ENCODE results near the gene KCNAB2. TPM values are rescaled to one million over a fixed set of nuclear protein-coding genes. Genes with fewer than 3 reads are reported as not detected.

Gene KCNAB2
- polyA plus RNA-seq, 1 experiment, result 10.3 TPM

DNA sequence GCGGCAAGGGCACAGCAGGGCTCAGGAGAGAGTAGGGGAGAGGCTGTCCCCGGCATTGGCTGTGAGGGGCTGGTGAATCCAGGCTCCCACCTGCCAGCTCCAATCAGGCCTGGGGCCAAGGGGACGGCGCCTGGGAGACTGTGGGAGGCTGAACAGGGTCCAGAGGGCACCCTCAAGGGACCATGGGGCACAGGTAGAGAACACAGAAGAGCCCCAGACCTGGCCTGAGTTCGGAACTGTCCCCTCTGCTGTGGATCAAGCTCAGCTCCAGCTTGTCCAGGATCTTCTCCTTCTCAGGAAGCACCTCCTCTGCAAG is 67.0 kb downstream of the KCNAB2 start:
- ChIA-PET CTCF (interaction anchor here (1.6 to 2.0 kb wide), 2 partner anchors 132 to 134 kb away, joined by 3 to 8 read pairs; no protein-coding TSS in a partner anchor), POLR2A (no interaction called here)
- H3K4me3 ChIP-seq (ENCODE audit: low read depth, low read length), result no peak overlapping the region
- no peaks in the 10 kb centered on the region for H3K27me3 ChIP-seq (ENCODE audit: control insufficient read depth, insufficient read depth, low read length)
- DNase-seq (ENCODE audit: low read depth), result no peak
- H3K36me3 ChIP-seq (ENCODE audit: control insufficient read depth, insufficient read depth, low read length), result no peaks in the 10 kb centered on the region
- TF ChIP-seq, protein P1, sequence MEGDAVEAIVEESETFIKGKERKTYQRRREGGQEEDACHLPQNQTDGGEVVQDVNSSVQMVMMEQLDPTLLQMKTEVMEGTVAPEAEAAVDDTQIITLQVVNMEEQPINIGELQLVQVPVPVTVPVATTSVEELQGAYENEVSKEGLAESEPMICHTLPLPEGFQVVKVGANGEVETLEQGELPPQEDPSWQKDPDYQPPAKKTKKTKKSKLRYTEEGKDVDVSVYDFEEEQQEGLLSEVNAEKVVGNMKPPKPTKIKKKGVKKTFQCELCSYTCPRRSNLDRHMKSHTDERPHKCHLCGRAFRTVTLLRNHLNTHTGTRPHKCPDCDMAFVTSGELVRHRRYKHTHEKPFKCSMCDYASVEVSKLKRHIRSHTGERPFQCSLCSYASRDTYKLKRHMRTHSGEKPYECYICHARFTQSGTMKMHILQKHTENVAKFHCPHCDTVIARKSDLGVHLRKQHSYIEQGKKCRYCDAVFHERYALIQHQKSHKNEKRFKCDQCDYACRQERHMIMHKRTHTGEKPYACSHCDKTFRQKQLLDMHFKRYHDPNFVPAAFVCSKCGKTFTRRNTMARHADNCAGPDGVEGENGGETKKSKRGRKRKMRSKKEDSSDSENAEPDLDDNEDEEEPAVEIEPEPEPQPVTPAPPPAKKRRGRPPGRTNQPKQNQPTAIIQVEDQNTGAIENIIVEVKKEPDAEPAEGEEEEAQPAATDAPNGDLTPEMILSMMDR (IDR thresholded peaks at IDR 0.05; ENCODE audit: insufficient read depth, low read depth, low read length), result no peak

DNA sequence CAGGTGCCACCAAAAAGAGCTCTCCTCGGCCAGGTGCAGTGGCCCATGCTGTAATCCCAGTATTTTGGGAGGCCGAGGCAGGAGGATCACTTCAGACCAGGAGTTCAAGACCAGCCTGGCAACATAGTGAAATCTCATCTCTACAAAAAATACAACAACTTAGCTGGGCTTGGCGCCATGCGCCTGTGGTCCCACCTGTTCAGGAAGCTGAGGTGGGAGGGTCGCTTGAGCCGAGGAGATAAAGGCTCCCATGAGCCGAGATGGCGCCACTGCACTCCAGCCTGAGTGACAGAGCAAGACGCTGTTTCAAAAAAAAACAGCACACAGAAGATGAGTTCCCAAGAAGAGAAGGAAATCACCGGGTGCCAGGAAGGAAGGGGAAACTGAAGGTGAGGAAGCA is 67.4 kb downstream of the KCNAB2 start:
- H3K36me3 ChIP-seq (ENCODE audit: control insufficient read depth, insufficient read depth, low read length), result no peaks in the 10 kb centered on the region
- POLR2A ChIA-PET, result no interaction called here
- TF ChIP-seq, protein P1 (IDR thresholded peaks at IDR 0.05; ENCODE audit: insufficient read depth, low read depth, low read length), result no peak
- no peak overlapping the region for H3K4me3 ChIP-seq (ENCODE audit: low read depth, low read length)
- DNase-seq (ENCODE audit: low read depth), result no peak
- no peaks in the 10 kb centered on the region for H3K27me3 ChIP-seq (ENCODE audit: control insufficient read depth, insufficient read depth, low read length)
- CTCF ChIA-PET, result interaction anchor here (1.6 to 2.0 kb wide), 2 partner anchors 132 to 134 kb away, joined by 3 to 8 read pairs; no protein-coding TSS in a partner anchor

DNA sequence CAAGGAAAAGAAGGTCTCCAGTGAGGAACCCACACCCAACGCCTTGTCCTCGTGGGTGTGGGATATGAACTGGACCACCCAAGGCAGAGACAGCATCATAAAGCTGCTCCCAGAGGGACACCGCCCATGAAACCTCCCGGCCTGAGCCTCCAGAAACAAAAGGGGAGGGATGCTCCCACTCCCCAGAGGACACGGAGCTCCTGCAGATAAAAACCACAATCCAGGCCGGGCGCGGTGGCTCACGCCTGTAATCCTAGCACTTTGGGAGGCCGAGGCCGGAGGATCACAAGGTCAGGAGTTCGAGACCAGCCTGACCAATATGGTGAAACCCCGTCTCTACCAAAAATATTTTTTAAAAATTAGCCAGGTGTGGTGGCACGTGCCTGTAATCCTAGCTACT is 68.1 kb downstream of the KCNAB2 start:
- Histone ChIP-seq H3K36me3 (ENCODE audit: control insufficient read depth, insufficient read depth, low read length) (no peaks in the 10 kb centered on the region), H3K27me3 (ENCODE audit: control insufficient read depth, insufficient read depth, low read length) (no peaks in the 10 kb centered on the region), H3K4me3 (ENCODE audit: low read depth, low read length) (no peak overlapping the region)
- CTCF ChIA-PET, result interaction anchor here (2.0 kb wide), 1 partner anchor 133 kb away, joined by 8 read pairs; no protein-coding TSS in a partner anchor
- POLR2A ChIA-PET, result no interaction called here
- TF ChIP-seq, protein P1 (IDR thresholded peaks at IDR 0.05; ENCODE audit: insufficient read depth, low read depth, low read length), result no peak
- DNase-seq (ENCODE audit: low read depth), result no peak

DNA sequence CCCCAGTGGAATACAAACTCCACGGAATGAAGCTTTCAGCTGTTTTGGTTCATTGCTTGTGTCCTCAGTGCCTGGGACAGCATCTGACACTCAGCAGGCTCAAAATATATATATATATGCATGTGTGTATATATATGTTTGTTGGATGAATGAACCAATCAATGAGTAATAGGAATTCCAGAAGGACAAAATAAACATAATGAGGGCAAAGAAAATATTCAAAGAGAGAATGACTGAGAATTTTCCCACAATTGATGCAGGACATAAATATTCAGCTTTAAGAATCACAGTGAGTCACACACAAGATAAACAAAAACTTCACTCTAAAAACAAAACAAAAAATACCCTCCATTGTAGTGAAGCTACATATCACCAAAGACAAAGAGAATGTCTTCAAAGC is 70.4 kb downstream of the KCNAB2 start:
- ChIA-PET CTCF (interaction anchor here (0.9 kb wide), 1 partner anchor 18 kb away, joined by 3 read pairs; no protein-coding TSS in a partner anchor), POLR2A (no interaction called here)
- no peaks in the 10 kb centered on the region for H3K27me3 ChIP-seq (ENCODE audit: control insufficient read depth, insufficient read depth, low read length)
- TF ChIP-seq, protein P1 (IDR thresholded peaks at IDR 0.05; ENCODE audit: insufficient read depth, low read depth, low read length), result no peak
- H3K4me3 ChIP-seq (ENCODE audit: low read depth, low read length), result no peak overlapping the region
- no peaks in the 10 kb centered on the region for H3K36me3 ChIP-seq (ENCODE audit: control insufficient read depth, insufficient read depth, low read length)
- no peak for DNase-seq (ENCODE audit: low read depth)

DNA sequence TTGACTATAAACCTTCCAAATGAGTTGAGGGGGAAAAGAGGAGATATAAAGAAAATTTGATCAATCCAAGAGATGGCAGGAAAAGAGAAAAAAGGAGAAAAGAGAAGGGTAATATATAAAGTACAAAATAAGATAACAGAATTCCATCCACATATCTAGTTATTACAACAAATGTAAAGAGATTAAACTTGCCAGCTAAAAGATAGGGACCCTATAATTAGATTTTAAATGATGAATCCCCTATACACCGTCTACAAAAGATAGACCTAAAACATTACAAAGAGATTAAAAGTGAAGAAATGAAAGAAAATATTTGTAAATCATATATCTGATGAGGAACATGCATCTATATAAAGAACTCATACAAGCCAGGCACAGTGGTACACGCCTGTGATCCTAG is 71.4 kb downstream of the KCNAB2 start:
- no peaks in the 10 kb centered on the region for H3K36me3 ChIP-seq (ENCODE audit: control insufficient read depth, insufficient read depth, low read length)

More for the DNA sequence above, 71.4 kb downstream of the KCNAB2 start:
- TF ChIP-seq, protein P1 (IDR thresholded peaks at IDR 0.05; ENCODE audit: insufficient read depth, low read depth, low read length), result no peak
- no peaks in the 10 kb centered on the region for H3K27me3 ChIP-seq (ENCODE audit: control insufficient read depth, insufficient read depth, low read length)
- POLR2A ChIA-PET, result no interaction called here
- DNase-seq (ENCODE audit: low read depth), result no peak
- CTCF ChIA-PET, result interaction anchor here (1.6 kb wide), 1 partner anchor 8 kb away, joined by 5 read pairs; no protein-coding TSS in a partner anchor
- no peak overlapping the region for H3K4me3 ChIP-seq (ENCODE audit: low read depth, low read length)
